Tibial nerve (tissue), 4 donors: ENCODE results near the gene SLC25A48. TPM values are rescaled to one million over a fixed set of nuclear protein-coding genes. Genes with fewer than 3 reads are reported as not detected.

ENCODE experiments used
- DNase-seq, 2 donors: peaks; one replicate each; pipeline ENCODE4 v3.0.0-alpha.2; 2019; ENCODE audit warnings: low spot score in 2 of 2
- H3K27ac ChIP-seq, 4 donors: fragments of 200-600 bp; sonication (generic) in 3 of 4; one replicate each; pipeline ENCODE4 v1.5.1; 2017 to 2019; ENCODE audit warnings: mild to moderate bottlenecking in 1 of 4
- H3K27me3 ChIP-seq, 2 donors: fragments of 200-600 bp; sonication (generic) in 1 of 2; one replicate each; pipeline versions ENCODE4 v1.5.1 to v1.6.0; 2017 to 2019
- H3K36me3 ChIP-seq, 3 donors: fragments of 200-600 bp; sonication (generic); one replicate each; pipeline ENCODE4 v1.5.1; 2018 to 2019
- H3K4me1 ChIP-seq, 4 donors: fragments of 200-600 bp; sonication (generic) in 3 of 4; one replicate each; pipeline ENCODE4 v1.5.1; 2017 to 2019
- H3K4me3 ChIP-seq, 4 donors: fragments of 200-600 bp; sonication (generic) in 3 of 4; one replicate each; pipeline ENCODE4 v1.5.1; 2017 to 2019; ENCODE audit warnings: mild to moderate bottlenecking in 1 of 4, moderate library complexity in 1 of 4
- H3K9me3 ChIP-seq, 4 donors: fragments of 200-600 bp; sonication (generic) in 3 of 4; one replicate each; pipeline ENCODE4 v1.5.1; 2017 to 2019
- CTCF ChIP-seq, 5 experiments: fragments of 200-600 bp in 3 of 5; fragments of 450-650 bp in 2 of 5; sonication (generic) in 3 of 5; IDR thresholded peaks; one replicate each; pipeline ENCODE4 v1.5.1; 2016 to 2019; ENCODE audit warnings: antibody characterized with exemption in 5 of 5, mild to moderate bottlenecking in 3 of 5, moderate library complexity in 2 of 5
- EP300 ChIP-seq, 2 donors: sonication (generic); formaldehyde crosslinking; IDR thresholded peaks; one replicate each; pipeline ENCODE4 v1.6.1; 2017; ENCODE audit warnings: antibody characterized with exemption in 2 of 2, mild to moderate bottlenecking in 1 of 2
- POLR2A ChIP-seq, 2 donors: fragments of 450-650 bp; IDR thresholded peaks; one replicate each; pipeline ENCODE4 v1.6.1; 2017; ENCODE audit warnings: antibody characterized with exemption in 2 of 2, mild to moderate bottlenecking in 2 of 2, moderate library complexity in 2 of 2
- WGBS, 2 donors: methylation state at CpG; one replicate each; pipeline ENCODE4 v1.1.5; 2018; 5-methylcytosine and 5-hydroxymethylcytosine counted together
- total RNA-seq, 4 donors: library from RNA; depleted of rRNA; stranded (reverse); fragments of >200 nt; gene quantifications; one replicate each; pipeline ENCODE4 v1.1.0, GENCODE V29; 2016

Gene SLC25A48
- total RNA-seq, 4 donors from 2014 or later = 59.4 to 91.2 (median 72.1) TPM

- Histone ChIP-seq H3K36me3 (no peaks in the 10 kb centered on the region), H3K4me3 (no peak overlapping the region), H3K27ac (peak overlapping the region in 2 of 4 donors; percentile 12 to 50), H3K27me3 (peaks cover 0 to 11% of the 10 kb centered on the region in 2 donors), H3K9me3 (no peaks in the 10 kb centered on the region), H3K4me1 (peaks cover 0 to 6% (median 0%) of the 10 kb centered on the region in 4 donors)
- WGBS, 2 donors = 76 to 77% methylated on average over 7 of the region's 7 CpGs
- TF ChIP-seq EP300 (IDR thresholded peaks at IDR 0.05) = no peak
- TF ChIP-seq POLR2A (IDR thresholded peaks at IDR 0.05) = no peak
- no peak for TF ChIP-seq CTCF (IDR thresholded peaks at IDR 0.05)
- DNase-seq = no peak
Observed at GRCh38 chr5:135880801-135881200, 46.3 kb downstream of the SLC25A48 start.

- Histone ChIP-seq H3K4me3 (no peak overlapping the region), H3K4me1 (peaks cover 0 to 6% (median 0%) of the 10 kb centered on the region in 4 donors), H3K27ac (peak overlapping the region in 2 of 4 donors; percentile 12 to 50), H3K27me3 (peaks cover 0 to 11% of the 10 kb centered on the region in 2 donors), H3K9me3 (no peaks in the 10 kb centered on the region), H3K36me3 (no peaks in the 10 kb centered on the region)
- 35 to 38% methylated on average over 4 of the region's 4 CpGs for WGBS, 2 donors
- TF ChIP-seq POLR2A (IDR thresholded peaks at IDR 0.05) = no peak
- no peak for TF ChIP-seq EP300 (IDR thresholded peaks at IDR 0.05)
- no peak for TF ChIP-seq CTCF (IDR thresholded peaks at IDR 0.05)
- no peak for DNase-seq
Observed at GRCh38 chr5:135881244-135881643, 46.8 kb downstream of the SLC25A48 start.

- H3K27ac ChIP-seq = peak overlapping the region in 1 of 4 donors; percentile 39
- WGBS, 2 donors = 44 to 63% methylated on average over 3 of the region's 3 CpGs
- H3K27me3 ChIP-seq = peaks cover 0 to 11% of the 10 kb centered on the region in 2 donors
- H3K4me3 ChIP-seq = no peak overlapping the region
- peaks cover 0 to 6% (median 0%) of the 10 kb centered on the region in 4 donors for H3K4me1 ChIP-seq
- TF ChIP-seq EP300 (IDR thresholded peaks at IDR 0.05) = no peak
- TF ChIP-seq POLR2A (IDR thresholded peaks at IDR 0.05) = no peak
- no peak for TF ChIP-seq CTCF (IDR thresholded peaks at IDR 0.05)
- H3K36me3 ChIP-seq = no peaks in the 10 kb centered on the region
- DNase-seq = no peak
- no peaks in the 10 kb centered on the region for H3K9me3 ChIP-seq
Observed at GRCh38 chr5:135881819-135882218, 47.4 kb downstream of the SLC25A48 start.

- peaks cover 0 to 13% (median 0%) of the 10 kb centered on the region in 4 donors for H3K4me1 ChIP-seq
- H3K4me3 ChIP-seq = no peak overlapping the region
- H3K27me3 ChIP-seq = peaks cover 0 to 11% of the 10 kb centered on the region in 2 donors
- 80 to 81% methylated on average over 3 of the region's 3 CpGs for WGBS, 2 donors
- no peaks in the 10 kb centered on the region for H3K36me3 ChIP-seq
- DNase-seq = no peak
- TF ChIP-seq EP300 (IDR thresholded peaks at IDR 0.05) (no peak), POLR2A (IDR thresholded peaks at IDR 0.05) (no peak), CTCF (IDR thresholded peaks at IDR 0.05) (no peak)
- no peaks in the 10 kb centered on the region for H3K9me3 ChIP-seq
- peak overlapping the region in 2 of 4 donors; percentile 28 to 39 for H3K27ac ChIP-seq
Observed at GRCh38 chr5:135883026-135883425, 48.6 kb downstream of the SLC25A48 start.

- Histone ChIP-seq H3K9me3 (no peaks in the 10 kb centered on the region), H3K27ac (peak overlapping the region in 2 of 4 donors; percentile 28 to 39), H3K36me3 (no peaks in the 10 kb centered on the region), H3K4me3 (no peak overlapping the region), H3K4me1 (peaks cover 0 to 9% (median 0%) of the 10 kb centered on the region in 4 donors), H3K27me3 (peaks cover 0 to 11% of the 10 kb centered on the region in 2 donors)
- TF ChIP-seq POLR2A (IDR thresholded peaks at IDR 0.05) (no peak), CTCF (IDR thresholded peaks at IDR 0.05) (peak in 1 of 5 experiments; percentile 7)
- no peak for DNase-seq
- 47% methylated on average over 3 to 4 of the region's 4 CpGs for WGBS, 2 donors
Observed at GRCh38 chr5:135883441-135883840, 49.0 kb downstream of the SLC25A48 start.
